GM12874 (cell line): ENCODE results near the gene RAD51B.

ENCODE experiments used
- CTCF ChIP-seq: IDR thresholded peaks from 2 replicates; pipeline ENCODE4 v1.5.1; 2011; ENCODE audit warnings: low read depth, mild to moderate bottlenecking, control low read depth, low read length, moderate library complexity; ENCODE audit not compliant: insufficient read depth

Gene RAD51B

GRCh38 chr14:67883717-67884116 lies 64.1 kb downstream of the RAD51B start:
- TF ChIP-seq CTCF, result no peak

- no peak for TF ChIP-seq CTCF
These were observed 66.6 kb downstream of the RAD51B start for GRCh38 chr14:67886191-67886590.

- no peak for TF ChIP-seq CTCF
These were observed 67.9 kb downstream of the RAD51B start for GRCh38 chr14:67887478-67887877.

- no peak for TF ChIP-seq CTCF
These were observed 69.9 kb downstream of the RAD51B start for GRCh38 chr14:67889455-67889854.

GRCh38 chr14:67892466-67893100 lies 73.0 kb downstream of the RAD51B start:
- no peak for TF ChIP-seq CTCF

GRCh38 chr14:67900231-67900630 lies 80.7 kb downstream of the RAD51B start:
- TF ChIP-seq CTCF, result no peak

GRCh38 chr14:67908052-67908754 lies 88.6 kb downstream of the RAD51B start:
- no peak for TF ChIP-seq CTCF
